GM19468 (cell line): Measurements from ENCODE around the gene UBALD1.
"Not testable (repeated sequence)": the region's sequence is repeated elsewhere in the genome, so short reads cannot be mapped to it uniquely, and the experiment has no call there.

ENCODE experiments used
- ATAC-seq: cut with Tn5 transposase; IDR thresholded peaks from one replicate; pipeline ENCODE4 v1.9.1; 2021; ENCODE audit warnings: mild to moderate bottlenecking, moderate library complexity, moderate number of reproducible peaks; ENCODE audit not compliant: unreplicated experiment; ENCODE audit errors: extremely low read depth

The UBALD1 gene

DNA sequence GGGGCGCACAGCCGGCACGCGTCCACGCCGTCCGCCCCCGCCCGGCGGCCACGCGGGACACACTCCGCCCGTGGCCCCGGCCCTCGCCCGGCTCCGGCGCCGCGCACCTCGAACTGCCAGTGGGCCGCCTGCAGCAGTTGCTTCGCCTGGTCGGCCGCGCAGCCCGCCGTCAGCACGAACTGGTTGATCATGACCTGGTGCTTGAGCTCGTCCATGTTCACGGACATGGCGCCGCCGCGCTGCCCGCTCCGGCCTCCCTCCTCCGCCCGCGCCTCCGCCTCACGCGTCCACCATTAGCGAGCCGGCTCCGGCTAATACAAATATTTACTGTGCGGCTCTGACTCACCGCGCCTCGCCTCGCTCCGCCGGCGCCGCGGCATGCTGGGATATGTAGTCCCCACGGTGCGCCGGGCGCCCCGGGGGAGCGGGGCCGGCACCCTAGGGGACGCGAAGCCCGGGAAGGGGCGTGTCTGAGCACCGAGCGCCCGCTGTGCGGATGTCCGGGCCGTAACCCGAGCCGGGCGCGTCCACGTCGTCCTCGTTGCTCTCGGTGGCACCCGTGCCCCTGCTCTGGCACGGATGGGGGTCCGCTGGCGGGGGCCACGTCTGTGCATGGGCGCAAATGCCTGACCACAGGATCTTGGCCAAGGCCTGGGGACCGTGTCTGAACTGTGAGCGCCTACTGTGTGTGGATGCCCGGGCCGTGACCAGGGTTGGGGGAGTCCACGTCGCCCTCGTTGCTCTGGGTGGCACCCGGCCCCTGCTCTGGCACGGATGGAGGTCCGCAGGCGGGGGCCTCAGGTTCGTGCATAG lies at the start of gene UBALD1:
UBALD1 (minus strand) TSS at position 318 of the 813 bp plus-strand sequence; CDS start at position 227, 91 bp downstream.
- peak; percentile 53 for ATAC-seq

DNA sequence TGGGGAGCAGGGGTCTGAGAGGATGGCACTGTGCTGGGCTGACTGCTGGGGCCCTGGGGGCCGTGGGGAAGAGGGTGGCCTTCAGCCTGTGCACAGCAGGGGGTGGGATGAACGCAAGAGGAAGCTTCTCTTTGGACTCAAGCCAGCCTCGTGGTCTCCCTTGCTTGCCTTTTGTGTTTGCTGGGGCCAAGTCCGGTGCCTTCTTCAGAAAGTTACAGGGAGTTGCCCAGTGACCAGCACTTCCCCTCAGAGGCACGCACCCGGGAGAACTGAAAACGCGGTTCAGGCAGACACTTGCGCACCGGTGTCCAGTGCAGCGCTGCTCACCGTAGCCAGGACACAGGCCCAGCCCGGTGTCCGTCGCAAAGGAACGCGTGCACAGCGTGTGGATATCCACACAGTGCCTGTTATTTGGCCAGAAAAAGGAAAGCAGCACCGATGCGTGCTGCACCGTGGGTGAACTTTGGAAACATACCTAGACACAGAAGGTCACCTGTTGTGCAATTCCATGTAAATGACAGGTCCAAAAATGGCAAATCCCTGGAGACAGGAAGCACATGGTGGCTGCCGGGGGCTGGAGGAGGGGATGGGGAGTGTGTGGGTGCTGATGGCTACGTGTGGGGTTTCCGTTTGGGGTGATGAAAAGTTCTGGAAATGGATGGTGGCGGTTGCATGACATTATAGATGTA lies 49.2 kb upstream of the UBALD1 start:
- ATAC-seq = no peak

DNA sequence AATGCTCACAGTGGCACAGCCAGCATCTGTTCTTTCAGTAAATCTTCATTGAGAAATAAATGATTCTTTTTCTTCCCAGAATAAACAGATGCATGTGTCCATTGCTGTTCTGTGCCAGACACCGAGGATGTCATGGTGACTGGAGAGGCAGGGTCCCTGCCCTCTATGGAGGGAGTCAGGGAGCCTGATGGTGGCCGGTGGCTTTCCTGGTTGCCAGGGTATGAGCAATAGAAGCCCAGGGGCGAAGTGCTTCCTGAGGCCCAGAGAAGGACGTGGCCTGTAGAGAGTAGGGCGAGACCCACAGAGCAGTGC lies 48.7 kb upstream of the UBALD1 start:
- ATAC-seq = no peak

DNA sequence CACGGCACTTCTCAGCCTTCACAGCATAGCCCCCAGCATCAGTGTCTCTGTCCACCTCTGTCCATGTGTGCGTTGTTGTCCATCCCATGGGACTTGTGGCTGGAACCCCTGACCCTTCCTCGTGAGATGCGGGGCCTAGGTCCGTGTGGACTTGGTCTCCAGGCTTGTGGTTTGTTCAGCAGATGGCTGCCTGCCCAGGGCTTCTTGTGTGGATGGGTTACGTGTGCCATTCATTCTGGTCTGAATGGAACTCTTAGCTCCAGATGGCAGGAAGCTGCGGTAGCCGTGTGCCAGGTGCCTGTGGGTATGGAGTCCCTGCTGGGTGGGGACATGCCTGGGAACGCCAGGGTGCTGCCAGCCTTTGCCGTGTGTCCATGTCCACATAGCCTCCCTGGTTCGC lies 47.0 kb upstream of the UBALD1 start:
- no peak for ATAC-seq

DNA sequence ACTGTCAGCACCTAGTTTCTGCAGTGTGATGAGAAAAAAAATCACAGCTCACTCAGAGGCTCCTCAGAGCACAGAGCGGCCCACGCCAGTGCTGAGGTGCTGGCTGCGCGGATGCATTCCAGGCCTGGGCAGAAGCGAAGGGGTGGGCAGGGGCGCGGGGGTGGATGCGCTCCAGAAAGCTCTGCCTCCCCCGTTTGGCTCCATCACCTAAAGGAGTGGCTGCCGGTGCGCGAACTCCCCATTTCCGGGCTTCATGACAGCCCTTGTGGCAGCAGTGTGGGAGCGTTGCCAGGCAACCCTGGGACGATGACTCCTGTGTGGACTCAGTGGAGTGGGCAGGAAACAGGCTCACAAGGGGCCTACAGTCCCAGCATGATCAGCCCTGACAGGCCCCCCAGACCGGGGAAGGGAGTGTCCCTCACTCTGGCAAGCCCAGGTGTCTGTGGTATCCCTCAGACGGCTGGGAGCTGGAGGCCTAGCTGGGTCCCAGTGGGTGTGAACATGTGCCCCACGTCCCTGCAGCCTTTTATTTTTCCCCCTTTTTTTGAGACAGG lies 45.8 kb upstream of the UBALD1 start:
- ATAC-seq = no peak

DNA sequence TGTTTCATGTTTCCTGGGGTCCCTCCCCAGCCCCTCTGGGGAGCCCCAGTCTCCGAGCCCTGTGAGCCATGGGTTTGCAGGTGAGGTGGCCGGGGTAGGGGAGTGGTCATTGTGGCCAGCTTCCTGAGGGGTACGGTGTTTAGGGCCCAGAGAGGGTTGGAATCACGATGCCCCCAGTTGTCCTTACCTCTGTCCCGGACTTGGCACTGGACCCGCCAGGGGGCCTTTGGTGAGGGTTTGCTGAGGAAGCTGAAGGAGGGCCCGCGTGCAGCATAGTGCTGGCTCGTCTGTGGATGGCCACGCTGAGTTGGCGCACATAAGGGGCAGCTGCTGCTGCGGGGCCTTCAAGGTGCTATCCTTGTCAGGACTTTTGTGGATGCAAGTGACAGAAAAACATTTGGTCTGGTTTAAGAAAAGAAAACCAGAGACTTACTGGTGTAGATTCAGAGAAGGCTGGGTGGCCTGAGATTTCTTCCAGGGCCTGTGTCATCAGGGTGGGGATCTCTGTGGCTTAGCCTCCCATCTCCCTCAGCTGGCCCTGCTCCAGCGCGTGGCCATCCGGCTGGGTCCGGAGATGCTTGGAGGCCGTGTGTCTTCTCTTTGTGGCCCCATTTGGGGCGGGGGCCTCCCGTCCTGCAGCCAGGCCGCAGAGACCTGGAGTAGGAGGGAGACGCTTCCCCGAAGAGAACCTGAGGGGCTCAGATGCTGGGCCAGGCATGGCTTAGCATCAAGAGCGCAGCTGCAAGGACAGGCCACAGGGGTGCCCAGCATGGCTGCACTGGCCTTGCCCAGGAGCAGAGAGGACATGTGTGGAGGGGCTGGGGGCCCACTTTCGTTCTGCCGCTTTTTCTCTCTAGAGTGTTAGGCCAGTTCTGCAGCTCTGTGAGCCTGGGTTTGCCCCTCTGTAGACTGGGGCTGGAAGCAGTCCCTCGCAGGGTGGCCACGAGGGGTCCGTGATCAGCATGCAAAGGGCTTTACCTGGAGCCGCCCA lies 45.0 kb upstream of the UBALD1 start:
- no peak for ATAC-seq

DNA sequence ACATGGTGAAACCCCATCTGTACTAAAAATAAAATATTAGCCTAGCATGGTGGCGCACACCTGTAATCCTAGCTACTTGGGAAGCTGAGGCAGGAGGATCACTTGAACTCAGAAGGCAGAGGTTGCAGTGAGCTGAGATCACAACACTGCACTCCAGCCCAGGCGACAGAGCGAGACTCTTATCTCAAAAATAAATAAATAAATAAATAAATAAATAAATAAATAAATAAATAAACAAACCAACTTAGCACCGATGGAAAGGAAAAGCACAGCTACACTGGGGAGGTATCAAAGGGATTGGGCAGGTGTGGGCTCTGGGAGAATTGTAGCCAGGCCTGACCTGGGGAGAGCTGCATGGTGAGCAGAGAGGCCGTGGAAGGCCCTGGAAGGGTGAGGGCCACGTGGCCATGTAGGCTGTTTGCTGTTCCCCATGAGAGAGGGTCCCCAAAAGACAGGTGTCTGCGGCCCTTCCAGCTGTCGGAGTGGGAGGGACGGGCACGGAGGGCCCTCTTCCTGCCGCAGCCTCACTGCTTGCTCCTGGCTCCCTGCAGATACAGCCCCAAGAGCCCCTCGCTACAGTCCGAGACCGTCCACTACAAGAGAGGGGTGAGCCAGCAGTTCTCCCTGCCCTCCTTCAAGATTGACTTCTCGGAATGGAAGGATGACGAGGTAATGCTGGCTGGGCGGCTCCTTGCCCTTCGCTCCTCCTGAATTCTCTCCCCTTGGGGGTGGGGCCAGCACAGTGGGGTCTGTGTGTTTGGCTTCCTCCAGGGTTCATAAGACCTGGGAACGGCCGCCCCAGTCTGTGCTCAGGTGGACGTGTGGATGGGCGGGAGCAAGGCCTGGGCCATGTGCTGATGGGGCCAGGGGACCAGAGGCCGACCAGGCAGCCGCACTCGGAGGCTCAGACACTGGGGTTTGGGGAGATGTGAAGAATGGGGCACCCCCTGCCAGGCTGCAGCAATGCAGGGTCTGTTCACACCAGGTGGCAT lies 42.3 kb upstream of the UBALD1 start:
- no peak for ATAC-seq

DNA sequence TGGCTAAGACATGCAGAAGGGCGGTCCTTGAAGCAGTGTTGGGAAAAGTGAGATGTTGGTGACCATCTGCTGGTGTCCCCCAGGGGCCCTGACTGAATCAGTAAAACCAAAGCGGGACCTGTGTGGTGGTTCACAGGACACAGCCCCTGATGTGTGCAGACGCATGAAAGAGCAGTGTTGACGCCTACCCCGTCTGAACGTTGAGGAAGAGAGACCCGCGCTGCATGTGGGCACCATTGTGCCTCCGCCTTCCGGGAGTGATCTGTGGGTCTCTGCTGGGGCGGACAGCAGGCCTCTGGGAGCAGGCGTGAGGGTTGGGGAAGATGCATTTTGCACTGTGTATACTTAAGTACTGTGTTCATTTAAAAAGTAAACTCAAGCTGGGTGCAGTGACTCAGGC lies 41.5 kb upstream of the UBALD1 start:
- no peak for ATAC-seq

DNA sequence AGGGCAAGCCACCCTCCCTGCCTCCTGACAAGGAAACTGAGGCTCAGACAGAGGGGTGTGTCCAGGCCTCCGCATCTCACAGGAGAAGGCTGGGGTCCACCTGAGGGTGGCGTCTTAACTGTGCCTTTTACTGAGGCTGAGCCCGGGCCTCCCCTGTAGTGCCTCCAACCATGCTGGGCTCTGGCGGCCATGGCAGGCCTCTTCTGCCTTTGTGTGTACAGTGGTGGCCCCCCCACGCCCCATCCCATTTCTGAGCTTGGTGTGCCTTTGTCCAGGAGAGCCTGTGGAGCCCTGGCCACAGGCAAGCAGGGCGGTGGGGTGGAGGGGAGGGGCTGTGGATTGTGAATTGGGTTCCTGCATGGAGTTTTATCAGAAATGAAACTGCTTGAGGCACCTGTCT lies 41.1 kb upstream of the UBALD1 start:
- no peak for ATAC-seq

DNA sequence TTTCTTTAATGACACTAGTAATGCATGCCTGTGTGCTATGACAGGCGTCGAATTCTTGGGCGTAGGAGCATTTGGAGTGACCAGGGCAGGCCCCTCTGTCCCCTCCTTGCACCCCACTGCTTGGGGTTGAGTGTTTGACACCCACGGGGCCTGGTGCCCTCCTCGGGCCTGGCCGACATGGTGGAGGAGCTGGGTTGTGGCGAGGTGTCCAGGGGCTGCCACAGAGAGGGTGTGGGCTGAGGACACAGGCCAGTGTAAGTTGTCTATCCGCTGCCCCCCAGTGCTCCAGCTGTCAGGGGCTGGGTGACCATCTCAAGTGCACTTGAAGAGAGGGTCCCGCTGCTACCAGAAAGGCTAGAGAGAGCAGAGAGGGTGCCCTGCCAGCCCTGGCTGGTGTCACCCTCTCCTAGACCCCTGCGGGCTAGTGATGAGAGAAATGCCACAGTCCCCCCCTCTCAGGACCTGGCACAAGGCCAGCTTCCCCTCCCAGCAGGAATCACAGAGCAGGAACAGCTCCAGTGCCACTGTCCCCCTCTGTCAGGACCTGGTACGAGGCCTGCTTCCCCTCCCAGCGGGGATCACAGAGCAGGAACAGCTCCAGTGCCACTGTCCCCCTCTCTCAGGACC lies 40.4 kb upstream of the UBALD1 start:
- ATAC-seq = no peak

DNA sequence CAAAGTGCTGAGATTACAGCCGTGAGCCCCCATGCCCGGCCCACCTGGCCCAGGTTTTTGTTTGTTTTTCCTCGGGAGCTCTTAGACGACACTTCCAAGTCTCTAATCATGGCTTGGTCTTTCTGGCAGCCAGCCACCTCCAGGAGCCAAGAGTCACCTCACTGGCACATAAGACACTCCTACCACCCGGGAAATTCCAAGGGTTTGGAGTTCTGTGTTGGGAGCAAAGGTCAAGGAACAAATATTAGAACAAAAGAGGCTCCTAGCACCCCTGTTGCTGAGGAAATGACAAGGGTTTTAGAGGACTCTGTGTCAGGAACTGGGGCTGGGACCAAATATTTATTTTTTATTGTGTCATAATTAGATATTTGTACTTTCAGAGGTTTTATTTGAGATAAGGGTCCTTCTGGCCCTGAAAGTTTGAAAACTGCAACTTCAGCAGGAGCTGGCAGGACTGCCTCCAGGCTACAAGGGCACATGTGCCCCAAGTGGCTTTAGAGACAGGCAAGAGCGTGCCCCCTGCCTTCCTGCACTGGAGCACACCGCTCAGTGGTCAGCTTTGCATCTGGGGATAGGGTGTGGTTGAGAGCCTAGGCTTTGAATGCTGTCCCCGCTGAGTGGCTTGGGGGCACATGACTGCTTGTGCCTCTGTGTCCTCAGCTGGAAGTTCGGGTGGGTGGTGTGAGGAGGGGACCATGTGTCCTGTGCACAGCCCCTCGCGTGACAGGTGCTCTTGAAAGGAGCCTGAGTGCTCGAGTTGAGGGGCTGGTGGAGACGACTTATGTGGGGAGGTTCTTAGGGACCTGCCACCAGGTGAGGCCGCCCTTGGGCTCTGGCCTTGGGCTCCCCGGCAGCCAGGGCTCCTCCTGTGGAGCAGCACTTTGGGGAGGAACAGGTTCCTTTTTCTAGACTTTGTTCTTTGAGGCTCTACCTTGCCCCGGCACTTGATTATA lies 39.6 kb upstream of the UBALD1 start:
- no peak for ATAC-seq

DNA sequence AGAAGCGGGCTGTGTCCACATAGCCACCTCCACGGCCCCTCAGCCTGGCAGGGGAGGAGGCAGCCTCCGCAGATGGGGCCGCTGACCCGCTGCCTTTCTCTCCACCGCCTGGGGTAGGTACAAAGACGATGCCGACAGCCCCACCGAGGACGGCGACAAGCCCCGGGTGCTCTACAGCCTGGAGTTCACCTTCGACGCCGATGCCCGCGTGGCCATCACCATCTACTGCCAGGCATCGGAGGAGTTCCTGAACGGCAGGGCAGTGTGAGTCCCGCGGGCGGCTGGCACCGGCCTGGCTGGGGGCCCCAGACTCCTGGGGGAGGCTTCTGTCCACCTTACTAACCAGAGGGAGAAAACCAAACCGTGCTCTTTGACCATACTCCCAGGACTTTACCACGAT lies 37.9 kb upstream of the UBALD1 start:
- no peak for ATAC-seq

DNA sequence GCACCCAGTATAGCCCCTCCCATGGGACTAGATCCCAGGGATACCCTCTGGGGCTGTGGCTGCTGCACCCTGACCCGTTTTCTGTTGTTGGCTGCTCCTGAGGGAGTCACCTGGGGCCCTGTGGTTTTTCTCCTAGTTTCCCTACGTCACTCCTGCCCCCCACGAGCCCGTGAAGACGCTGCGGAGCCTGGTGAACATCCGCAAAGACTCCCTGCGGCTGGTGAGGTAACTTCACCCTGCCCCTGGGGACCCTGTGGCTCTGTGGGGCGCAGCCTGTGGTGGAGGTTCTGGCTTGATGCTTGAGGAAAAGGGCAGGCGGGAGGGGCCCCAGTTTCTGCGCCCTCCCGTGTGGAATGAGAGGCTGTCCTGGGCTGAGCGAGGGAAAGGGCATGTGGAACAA lies 37.1 kb upstream of the UBALD1 start:
- ATAC-seq = no peak

DNA sequence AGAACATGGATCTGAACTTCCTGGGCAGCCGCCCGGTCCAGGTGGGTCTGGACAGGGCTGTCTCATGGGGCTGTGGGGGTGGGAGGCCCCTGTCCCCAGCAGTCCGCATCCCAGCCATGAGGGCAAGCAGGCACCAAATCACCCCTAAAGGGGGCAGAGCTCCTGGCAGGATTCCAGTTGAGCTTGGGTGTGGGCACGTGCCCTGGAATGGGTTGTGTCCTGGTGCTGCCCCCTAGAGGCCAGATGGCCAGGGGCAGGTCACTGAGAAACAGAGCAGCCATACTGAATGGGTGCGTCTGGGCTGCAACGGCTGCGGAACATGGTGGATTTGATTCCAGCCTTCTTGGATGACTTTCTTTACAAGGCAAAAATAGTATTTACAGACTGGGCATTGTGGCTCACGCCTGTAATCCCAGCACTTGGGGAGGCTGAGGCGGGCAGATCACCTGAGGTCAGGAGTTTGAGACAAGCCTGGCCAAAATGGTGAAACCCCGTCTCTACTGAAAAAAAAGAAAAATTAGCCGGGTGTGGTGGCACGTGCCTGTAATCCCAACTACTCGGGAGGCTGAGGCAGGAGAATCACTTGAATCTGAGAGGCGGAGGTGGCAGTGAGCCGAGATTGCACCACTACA lies 35.9 kb upstream of the UBALD1 start:
- ATAC-seq = not testable (repeated sequence)

DNA sequence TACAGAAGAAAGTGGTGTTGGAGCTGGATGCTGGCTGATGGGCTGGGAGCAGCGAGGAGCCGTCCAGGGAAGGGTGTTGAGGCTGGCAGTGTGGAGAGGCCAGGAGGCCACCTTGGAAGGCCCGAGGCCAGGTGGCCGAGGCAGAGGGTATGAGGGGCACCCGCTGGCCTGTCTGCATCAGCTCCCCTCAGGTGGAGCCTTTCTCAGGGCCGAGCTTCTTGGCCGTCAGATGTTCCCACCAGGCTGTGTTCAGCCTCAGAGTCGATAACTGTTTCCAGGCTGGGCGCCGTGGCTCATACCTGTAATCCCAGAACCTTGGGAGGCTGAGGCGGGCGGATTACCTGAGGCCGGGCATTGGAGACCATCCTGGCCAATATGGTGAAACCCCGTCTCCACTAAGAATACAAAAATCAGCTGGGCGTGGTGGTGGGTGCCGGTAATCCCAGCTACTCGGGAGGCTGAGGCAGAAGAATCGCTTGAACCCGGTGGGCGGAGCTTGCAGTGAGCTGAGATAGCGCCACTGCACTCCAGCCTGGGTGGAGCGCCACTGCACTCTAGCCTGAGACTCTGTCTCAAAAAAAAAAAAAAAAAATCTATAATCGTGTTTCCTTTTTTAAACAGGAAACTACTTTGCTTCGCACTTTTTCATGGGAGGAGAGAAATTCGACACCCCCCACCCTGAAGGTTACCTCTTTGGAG lies 35.2 kb upstream of the UBALD1 start:
- no peak for ATAC-seq

DNA sequence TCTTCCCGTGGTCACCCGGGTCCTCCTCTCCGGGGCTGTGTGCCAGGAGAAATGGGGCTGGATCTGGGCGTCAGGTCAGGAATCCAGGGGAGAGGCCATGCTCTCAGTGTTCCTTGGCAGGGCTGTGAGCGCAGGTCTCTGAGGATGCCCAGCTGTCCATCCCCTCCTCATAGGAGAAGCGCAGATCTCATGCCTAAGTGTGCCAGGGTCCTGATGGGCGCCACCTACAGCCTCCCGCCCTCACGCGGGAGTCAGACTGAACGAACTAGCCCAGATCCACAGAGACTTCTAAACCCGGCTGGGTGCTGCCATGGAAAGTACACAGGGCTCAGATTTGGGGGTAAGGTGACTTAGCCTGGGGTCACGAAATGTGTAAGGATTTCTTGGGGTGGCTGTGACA lies 34.2 kb upstream of the UBALD1 start:
- ATAC-seq = no peak

DNA sequence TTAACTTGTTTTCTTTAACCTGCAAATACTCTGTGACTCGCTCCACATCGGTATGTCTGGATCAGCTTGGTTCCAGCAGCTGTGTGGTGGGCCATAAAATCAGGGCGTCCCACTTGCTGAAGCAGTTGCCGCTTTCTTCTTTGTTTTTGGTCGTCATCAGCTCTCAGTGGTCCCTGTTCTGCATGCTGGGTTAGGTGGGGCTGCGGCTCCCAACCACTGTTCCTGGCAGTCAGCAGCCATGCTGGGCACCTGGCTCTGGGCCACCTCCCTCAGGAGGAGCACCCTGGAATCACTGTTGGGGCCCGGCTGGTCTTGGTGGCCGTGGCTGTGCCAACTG lies 32.9 kb upstream of the UBALD1 start:
- no peak for ATAC-seq
